ENCODE data around the gene COL26A1. TPM values are rescaled to one million over a fixed set of nuclear protein-coding genes. Genes with fewer than 3 reads are reported as not detected.

COL26A1 gene
- total RNA-seq, 2 experiments from 2014 or later, result not detected

DNA sequence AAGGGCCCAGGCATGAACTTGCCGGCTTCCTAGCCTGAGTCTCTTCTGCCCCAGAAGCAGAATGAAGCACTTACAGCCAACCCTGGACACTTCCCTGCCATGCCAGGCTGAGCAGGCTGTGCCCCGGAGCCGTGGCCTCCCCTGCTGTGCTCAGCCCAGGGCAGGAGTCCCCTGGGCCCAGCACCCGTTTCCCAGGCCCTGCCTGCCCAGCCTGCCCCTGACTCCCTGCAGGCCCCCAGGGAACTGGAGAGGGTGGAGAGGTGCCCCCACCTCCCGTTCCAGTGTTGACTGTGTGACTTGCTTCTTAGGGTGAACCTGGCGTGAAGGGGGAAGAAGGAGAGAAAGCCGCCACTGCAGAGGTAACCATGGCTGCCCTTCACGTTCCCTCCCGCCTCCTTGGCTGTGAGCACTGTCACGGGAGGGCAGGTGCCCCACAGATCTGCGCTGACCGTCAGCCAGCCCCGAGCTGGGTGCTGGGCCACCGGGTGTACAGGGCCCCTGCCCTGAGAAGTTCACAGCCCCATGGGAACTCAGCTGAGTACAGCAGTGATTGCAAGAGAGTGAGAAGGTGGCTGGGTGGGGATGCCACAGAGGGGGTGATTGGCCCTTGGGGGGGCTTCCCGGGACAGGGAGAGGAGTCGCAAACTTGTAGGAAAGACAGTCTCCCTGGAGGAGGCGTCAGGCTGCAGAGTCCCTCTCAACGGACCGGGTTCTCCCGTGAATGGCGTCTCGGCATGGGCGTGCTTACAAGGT, 190.5 kb downstream of the COL26A1 start:
- no peak overlapping the region for H3K4me3 ChIP-seq (ENCODE audit: low read depth, low read length, poor library complexity, severe bottlenecking)
- H3K9me3 ChIP-seq (ENCODE audit: low read length), result no peaks in the 10 kb centered on the region
- H4K20me1 ChIP-seq (ENCODE audit: insufficient read depth, low read length), result no peaks in the 10 kb centered on the region
- no peak for DNase-seq (ENCODE audit: low spot score)
- H3K4me2 ChIP-seq (ENCODE audit: low read length), result no peak overlapping the region
- H3K9me2 ChIP-seq (ENCODE audit: insufficient read depth, low read length), result no peaks in the 10 kb centered on the region
- intact Hi-C loops (cut with micrococcal nuclease; ENCODE audit: unreplicated experiment), result no loop called here
- H3K4me1 ChIP-seq (ENCODE audit: insufficient read depth, low read length, poor library complexity, severe bottlenecking), result no peaks in the 10 kb centered on the region
- no peak overlapping the region for H3K27ac ChIP-seq (ENCODE audit: low read depth, low read length, poor library complexity, severe bottlenecking)
- H2AFZ ChIP-seq (ENCODE audit: low read length), result no peak overlapping the region
- H3K36me3 ChIP-seq (ENCODE audit: insufficient read depth, low read length), result no peaks in the 10 kb centered on the region
- POLR2A ChIA-PET, result no interaction called here
- H3K79me2 ChIP-seq (ENCODE audit: insufficient read depth, low read depth, low read length), result no peaks in the 10 kb centered on the region
- BruUV-seq (replicated peaks), result no TSS peak
- TF ChIP-seq EZH2phosphoT487 (IDR thresholded peaks at IDR 0.05; ENCODE audit: borderline replicate concordance, low read depth, low read length), result no peak
- TF ChIP-seq, protein P1, sequence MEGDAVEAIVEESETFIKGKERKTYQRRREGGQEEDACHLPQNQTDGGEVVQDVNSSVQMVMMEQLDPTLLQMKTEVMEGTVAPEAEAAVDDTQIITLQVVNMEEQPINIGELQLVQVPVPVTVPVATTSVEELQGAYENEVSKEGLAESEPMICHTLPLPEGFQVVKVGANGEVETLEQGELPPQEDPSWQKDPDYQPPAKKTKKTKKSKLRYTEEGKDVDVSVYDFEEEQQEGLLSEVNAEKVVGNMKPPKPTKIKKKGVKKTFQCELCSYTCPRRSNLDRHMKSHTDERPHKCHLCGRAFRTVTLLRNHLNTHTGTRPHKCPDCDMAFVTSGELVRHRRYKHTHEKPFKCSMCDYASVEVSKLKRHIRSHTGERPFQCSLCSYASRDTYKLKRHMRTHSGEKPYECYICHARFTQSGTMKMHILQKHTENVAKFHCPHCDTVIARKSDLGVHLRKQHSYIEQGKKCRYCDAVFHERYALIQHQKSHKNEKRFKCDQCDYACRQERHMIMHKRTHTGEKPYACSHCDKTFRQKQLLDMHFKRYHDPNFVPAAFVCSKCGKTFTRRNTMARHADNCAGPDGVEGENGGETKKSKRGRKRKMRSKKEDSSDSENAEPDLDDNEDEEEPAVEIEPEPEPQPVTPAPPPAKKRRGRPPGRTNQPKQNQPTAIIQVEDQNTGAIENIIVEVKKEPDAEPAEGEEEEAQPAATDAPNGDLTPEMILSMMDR (conservative IDR thresholded peaks at IDR 0.05; ENCODE audit: low read length), result no peak
- CTCF ChIA-PET (ENCODE audit: unreplicated experiment), result no interaction called here

GRCh38 chr7:101553771-101554445, 191.2 kb downstream of the COL26A1 start:
- ChIA-PET POLR2A (no interaction called here), CTCF (ENCODE audit: unreplicated experiment) (no interaction called here)
- no peaks in the 10 kb centered on the region for H3K9me2 ChIP-seq (ENCODE audit: insufficient read depth, low read length)
- no peak for DNase-seq (ENCODE audit: low spot score)
- TF ChIP-seq EZH2phosphoT487 (IDR thresholded peaks at IDR 0.05; ENCODE audit: borderline replicate concordance, low read depth, low read length), result no peak
- H3K36me3 ChIP-seq (ENCODE audit: insufficient read depth, low read length), result no peaks in the 10 kb centered on the region
- H4K20me1 ChIP-seq (ENCODE audit: insufficient read depth, low read length), result no peaks in the 10 kb centered on the region
- intact Hi-C loops (cut with micrococcal nuclease; ENCODE audit: unreplicated experiment), result no loop called here
- no peak overlapping the region for H3K4me3 ChIP-seq (ENCODE audit: low read depth, low read length, poor library complexity, severe bottlenecking)
- no peaks in the 10 kb centered on the region for H3K79me2 ChIP-seq (ENCODE audit: insufficient read depth, low read depth, low read length)
- H3K9me3 ChIP-seq (ENCODE audit: low read length), result no peaks in the 10 kb centered on the region
- BruUV-seq (replicated peaks), result no TSS peak
- H3K4me2 ChIP-seq (ENCODE audit: low read length), result no peak overlapping the region
- H3K27ac ChIP-seq (ENCODE audit: low read depth, low read length, poor library complexity, severe bottlenecking), result no peak overlapping the region
- H2AFZ ChIP-seq (ENCODE audit: low read length), result no peak overlapping the region
- H3K4me1 ChIP-seq (ENCODE audit: insufficient read depth, low read length, poor library complexity, severe bottlenecking), result no peaks in the 10 kb centered on the region

GRCh38 chr7:101554584-101555268, 192.1 kb downstream of the COL26A1 start:
- Histone ChIP-seq H3K27ac (ENCODE audit: low read depth, low read length, poor library complexity, severe bottlenecking) (no peak overlapping the region), H3K4me3 (ENCODE audit: low read depth, low read length, poor library complexity, severe bottlenecking) (no peak overlapping the region), H3K4me2 (ENCODE audit: low read length) (no peak overlapping the region), H3K36me3 (ENCODE audit: insufficient read depth, low read length) (no peaks in the 10 kb centered on the region), H4K20me1 (ENCODE audit: insufficient read depth, low read length) (no peaks in the 10 kb centered on the region), H3K79me2 (ENCODE audit: insufficient read depth, low read depth, low read length) (no peaks in the 10 kb centered on the region), H3K4me1 (ENCODE audit: insufficient read depth, low read length, poor library complexity, severe bottlenecking) (no peaks in the 10 kb centered on the region), H3K9me2 (ENCODE audit: insufficient read depth, low read length) (no peaks in the 10 kb centered on the region), H2AFZ (ENCODE audit: low read length) (no peak overlapping the region), H3K9me3 (ENCODE audit: low read length) (no peaks in the 10 kb centered on the region)
- intact Hi-C loops (cut with micrococcal nuclease; ENCODE audit: unreplicated experiment), result no loop called here
- ChIA-PET POLR2A (interaction anchor here (0.6 kb wide), 1 partner anchor 20 kb away, joined by 3 read pairs; no protein-coding TSS in a partner anchor), CTCF (ENCODE audit: unreplicated experiment) (no interaction called here)
- TF ChIP-seq, protein P1 (conservative IDR thresholded peaks at IDR 0.05; ENCODE audit: low read length), result no peak
- no peak for TF ChIP-seq EZH2phosphoT487 (IDR thresholded peaks at IDR 0.05; ENCODE audit: borderline replicate concordance, low read depth, low read length)
- no peak for DNase-seq (ENCODE audit: low spot score)
- no TSS peak for BruUV-seq (replicated peaks)

Measured in OCI-LY7 (cell line).